OCI-LY7 (cell line): ENCODE results near the gene METTL1. TPM values are rescaled to one million over a fixed set of nuclear protein-coding genes. Genes with fewer than 3 reads are reported as not detected.

Experiments used
- BruUV-seq: library from RNA; stranded (reverse); fragments of 400-500 nt; replicated peaks from 2 replicates; lab custom pipeline; 2021; lab: Mats Ljungman, UMichigan
- CTCF ChIA-PET: fragments of 300-600 bp; sonication (Branson Sonifier 250); formaldehyde crosslinking; loops from one replicate; lab custom pipeline; 2022; ENCODE audit warnings: antibody characterized with exemption; ENCODE audit not compliant: unreplicated experiment; lab: Charles Lee
- POLR2A ChIA-PET: fragments of 300-600 bp; sonication (Branson Sonifier 250); formaldehyde crosslinking; loops from one replicate; lab custom pipeline; 2022; ENCODE audit warnings: antibody characterized with exemption; lab: Charles Lee
- DNase-seq: peaks from one replicate; pipeline ENCODE4 v3.0.0-alpha.2; 2015; ENCODE audit warnings: low spot score
- H2AFZ ChIP-seq: fragments of 200-600 bp; sonication (generic), shearing (Covaris generic); 2 replicates; pipeline ENCODE4 v1.6.1; 2014; ENCODE audit warnings: mild to moderate bottlenecking, antibody characterized with exemption, low read length, moderate library complexity
- H3K27ac ChIP-seq: fragments of 200-600 bp; sonication (generic); 2 replicates; pipeline ENCODE4 v1.5.1; 2014; ENCODE audit warnings: mixed run types, low read depth, mild to moderate bottlenecking, moderate library complexity, low read length, inconsistent platforms; ENCODE audit not compliant: poor library complexity, severe bottlenecking
- H3K36me3 ChIP-seq: fragments of 200-600 bp; sonication (generic); 2 replicates; pipeline ENCODE4 v1.6.1; 2014; ENCODE audit warnings: mild to moderate bottlenecking, antibody characterized with exemption, low read length, moderate library complexity, mixed read lengths; ENCODE audit not compliant: insufficient read depth
- H3K4me1 ChIP-seq: fragments of 200-600 bp; sonication (generic); 2 replicates; pipeline ENCODE4 v1.5.1; 2014; ENCODE audit warnings: mild to moderate bottlenecking, low read length; ENCODE audit not compliant: insufficient read depth, poor library complexity, severe bottlenecking
- H3K4me2 ChIP-seq: fragments of 200-600 bp; sonication (generic); 2 replicates; pipeline ENCODE4 v1.6.1; 2014; ENCODE audit warnings: mild to moderate bottlenecking, low read length
- H3K4me3 ChIP-seq: fragments of 200-600 bp; sonication (generic); 2 replicates; pipeline ENCODE4 v1.5.1; 2014; ENCODE audit warnings: mild to moderate bottlenecking, low read depth, low read length; ENCODE audit not compliant: poor library complexity, severe bottlenecking
- H3K79me2 ChIP-seq: fragments of 200-600 bp; sonication (generic); 2 replicates; pipeline ENCODE4 v1.6.1; 2016; ENCODE audit warnings: low read depth, mild to moderate bottlenecking, low read length, moderate library complexity, mixed read lengths; ENCODE audit not compliant: insufficient read depth
- H3K9me2 ChIP-seq: fragments of 200-600 bp; sonication (generic); 2 replicates; pipeline ENCODE4 v1.6.1; 2016; ENCODE audit warnings: mild to moderate bottlenecking, low read length, mixed read lengths; ENCODE audit not compliant: insufficient read depth
- H3K9me3 ChIP-seq: fragments of 200-600 bp; sonication (generic); 2 replicates; pipeline ENCODE4 v1.6.1; 2014; ENCODE audit warnings: mild to moderate bottlenecking, mixed run types, low read length, mixed read lengths
- H4K20me1 ChIP-seq: fragments of 200-600 bp; sonication (generic); 2 replicates; pipeline ENCODE4 v1.6.1; 2014; ENCODE audit warnings: mild to moderate bottlenecking, antibody characterized with exemption, low read length, moderate library complexity, mixed read lengths; ENCODE audit not compliant: insufficient read depth
- EZH2phosphoT487 ChIP-seq: fragments of 200-600 bp; sonication (generic); IDR thresholded peaks from 2 replicates; pipeline ENCODE4 v1.6.1; 2018; ENCODE audit warnings: low read depth, borderline replicate concordance, mild to moderate bottlenecking, mixed run types, antibody characterized with exemption, low read length, moderate library complexity, mixed read lengths
- intact Hi-C: fragments of 100-400 bp; cut with micrococcal nuclease; formaldehyde crosslinking; loops from one replicate; pipeline ENCODE4 v1.10.0; 2022; ENCODE audit not compliant: unreplicated experiment
- total RNA-seq, 2 experiments: library from RNA; depleted of rRNA in 1 of 2; stranded (reverse); fragments of >200 nt in 1 of 2; shearing (Covaris generic) in 1 of 2; gene quantifications; 2 replicates each; pipeline ENCODE4 v1.2.3, GENCODE V29; 2014 to 2022
- TF ChIP-seq, protein P1 (sequence below): fragments of 200-600 bp; sonication (generic); conservative IDR thresholded peaks from 2 replicates; pipeline ENCODE4 v1.5.1; 2014; ENCODE audit warnings: mild to moderate bottlenecking, antibody characterized with exemption, low read length, moderate library complexity, mixed read lengths

Gene METTL1
- total RNA-seq, 2 experiments from 2014 or later = 22.2 to 23.6 TPM

DNA sequence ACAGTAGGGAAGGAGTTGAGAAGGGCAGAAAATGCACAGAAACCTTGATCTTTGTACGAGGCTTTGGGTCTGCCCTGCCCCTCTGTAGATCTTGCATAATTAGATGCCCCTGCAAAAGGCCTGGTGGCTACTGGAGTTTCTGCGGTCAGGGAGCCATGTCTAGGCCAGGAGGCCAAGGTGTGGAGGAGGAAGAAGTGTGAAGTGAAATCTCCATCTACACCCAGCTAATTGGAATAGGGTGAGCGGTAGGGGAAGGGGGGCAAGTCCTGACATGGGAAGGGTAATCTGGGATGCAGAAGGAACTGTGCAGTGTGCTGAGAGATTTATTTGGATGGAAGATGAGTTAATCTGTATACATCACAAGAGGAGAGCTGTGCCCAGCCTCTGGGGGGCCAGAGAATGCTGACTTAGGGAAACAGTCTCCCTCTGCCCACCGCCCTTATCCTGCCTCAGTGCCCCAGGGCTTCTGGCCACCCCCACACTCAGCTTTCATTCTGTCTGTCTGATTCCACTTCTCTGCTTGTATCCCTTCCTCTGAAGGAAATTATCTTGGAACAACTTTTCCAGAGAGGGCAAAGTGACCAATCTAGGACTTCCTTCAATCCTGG is 10.4 kb downstream of the METTL1 start:
- Histone ChIP-seq H3K4me2 (no peak overlapping the region), H4K20me1 (peaks cover 10% of the 10 kb centered on the region; the same call in 1 of the 2 replicates)

DNA sequence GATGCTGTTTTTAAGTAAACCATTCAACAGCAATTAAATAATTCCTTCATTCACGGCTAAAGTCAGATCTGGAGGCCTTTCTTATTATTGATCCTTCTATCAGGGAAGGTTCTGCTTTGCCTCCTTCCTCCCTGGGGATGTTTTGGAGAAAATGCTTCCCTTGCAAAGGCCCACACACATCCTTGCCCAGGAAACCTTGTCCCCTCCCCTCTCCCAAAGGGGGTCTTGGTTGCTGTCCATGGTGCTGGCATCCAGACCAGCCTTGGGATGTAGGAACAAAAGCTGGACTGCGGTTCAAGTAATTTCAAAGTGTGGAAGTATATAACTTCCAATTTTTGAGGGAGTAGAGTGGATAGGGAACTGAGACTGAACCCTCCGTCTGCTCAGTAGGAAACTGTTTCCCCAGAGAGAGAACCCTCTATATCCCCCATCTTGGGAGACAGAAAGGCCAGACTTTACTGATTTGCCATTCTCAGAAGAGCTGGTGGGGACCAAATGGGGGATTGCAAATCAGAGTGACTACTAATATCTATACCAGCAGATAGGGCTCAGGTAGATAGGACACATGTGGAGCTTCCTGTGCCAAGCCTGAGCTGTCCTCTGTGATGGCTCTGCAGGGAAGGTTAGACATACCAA is 11.4 kb downstream of the METTL1 start:
- intact Hi-C loops = no loop called here
- Histone ChIP-seq H2AFZ (no peak overlapping the region), H3K4me3 (no peak overlapping the region), H3K4me2 (no peak overlapping the region), H3K9me2 (no peaks in the 10 kb centered on the region), H4K20me1 (peaks cover 10% of the 10 kb centered on the region; the same call in 1 of the 2 replicates), H3K27ac (no peak overlapping the region), H3K36me3 (peaks cover 50% of the 10 kb centered on the region), H3K9me3 (no peaks in the 10 kb centered on the region), H3K4me1 (peaks cover 19% of the 10 kb centered on the region), H3K79me2 (peaks cover 7% of the 10 kb centered on the region; the same call in 1 of the 2 replicates)
- TF ChIP-seq EZH2phosphoT487 = no peak
- TF ChIP-seq, protein P1, sequence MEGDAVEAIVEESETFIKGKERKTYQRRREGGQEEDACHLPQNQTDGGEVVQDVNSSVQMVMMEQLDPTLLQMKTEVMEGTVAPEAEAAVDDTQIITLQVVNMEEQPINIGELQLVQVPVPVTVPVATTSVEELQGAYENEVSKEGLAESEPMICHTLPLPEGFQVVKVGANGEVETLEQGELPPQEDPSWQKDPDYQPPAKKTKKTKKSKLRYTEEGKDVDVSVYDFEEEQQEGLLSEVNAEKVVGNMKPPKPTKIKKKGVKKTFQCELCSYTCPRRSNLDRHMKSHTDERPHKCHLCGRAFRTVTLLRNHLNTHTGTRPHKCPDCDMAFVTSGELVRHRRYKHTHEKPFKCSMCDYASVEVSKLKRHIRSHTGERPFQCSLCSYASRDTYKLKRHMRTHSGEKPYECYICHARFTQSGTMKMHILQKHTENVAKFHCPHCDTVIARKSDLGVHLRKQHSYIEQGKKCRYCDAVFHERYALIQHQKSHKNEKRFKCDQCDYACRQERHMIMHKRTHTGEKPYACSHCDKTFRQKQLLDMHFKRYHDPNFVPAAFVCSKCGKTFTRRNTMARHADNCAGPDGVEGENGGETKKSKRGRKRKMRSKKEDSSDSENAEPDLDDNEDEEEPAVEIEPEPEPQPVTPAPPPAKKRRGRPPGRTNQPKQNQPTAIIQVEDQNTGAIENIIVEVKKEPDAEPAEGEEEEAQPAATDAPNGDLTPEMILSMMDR = no peak
- DNase-seq = no peak
- CTCF ChIA-PET = no interaction called here
- POLR2A ChIA-PET = interaction anchor here (1.0 kb wide), 1 partner anchor 135 kb away, joined by 3 read pairs; no protein-coding TSS in a partner anchor
- no TSS peak for BruUV-seq

More for the DNA sequence above, 10.4 kb downstream of the METTL1 start:
- H3K9me3 ChIP-seq = no peaks in the 10 kb centered on the region
- H3K36me3 ChIP-seq = peaks cover 50% of the 10 kb centered on the region
- no peak overlapping the region for H3K4me3 ChIP-seq
- H3K4me1 ChIP-seq = peaks cover 16% of the 10 kb centered on the region
- H3K27ac ChIP-seq = no peak overlapping the region
- no TSS peak for BruUV-seq
- ChIA-PET POLR2A (no interaction called here), CTCF (no interaction called here)
- H3K9me2 ChIP-seq = no peaks in the 10 kb centered on the region
- H2AFZ ChIP-seq = no peak overlapping the region
- no peak for TF ChIP-seq EZH2phosphoT487
- TF ChIP-seq, protein P1 = no peak
- no peak for DNase-seq
- intact Hi-C loops = no loop called here
- peaks cover 7% of the 10 kb centered on the region; the same call in 1 of the 2 replicates for H3K79me2 ChIP-seq
